GM19025 (cell line): ENCODE data around the gene DGCR8.

Experiments used
- ATAC-seq: cut with Tn5 transposase; IDR thresholded peaks from one replicate; pipeline ENCODE4 v1.9.1; 2021; ENCODE audit warnings: mild to moderate bottlenecking, low read depth, moderate library complexity; ENCODE audit not compliant: unreplicated experiment

DGCR8 gene

DNA sequence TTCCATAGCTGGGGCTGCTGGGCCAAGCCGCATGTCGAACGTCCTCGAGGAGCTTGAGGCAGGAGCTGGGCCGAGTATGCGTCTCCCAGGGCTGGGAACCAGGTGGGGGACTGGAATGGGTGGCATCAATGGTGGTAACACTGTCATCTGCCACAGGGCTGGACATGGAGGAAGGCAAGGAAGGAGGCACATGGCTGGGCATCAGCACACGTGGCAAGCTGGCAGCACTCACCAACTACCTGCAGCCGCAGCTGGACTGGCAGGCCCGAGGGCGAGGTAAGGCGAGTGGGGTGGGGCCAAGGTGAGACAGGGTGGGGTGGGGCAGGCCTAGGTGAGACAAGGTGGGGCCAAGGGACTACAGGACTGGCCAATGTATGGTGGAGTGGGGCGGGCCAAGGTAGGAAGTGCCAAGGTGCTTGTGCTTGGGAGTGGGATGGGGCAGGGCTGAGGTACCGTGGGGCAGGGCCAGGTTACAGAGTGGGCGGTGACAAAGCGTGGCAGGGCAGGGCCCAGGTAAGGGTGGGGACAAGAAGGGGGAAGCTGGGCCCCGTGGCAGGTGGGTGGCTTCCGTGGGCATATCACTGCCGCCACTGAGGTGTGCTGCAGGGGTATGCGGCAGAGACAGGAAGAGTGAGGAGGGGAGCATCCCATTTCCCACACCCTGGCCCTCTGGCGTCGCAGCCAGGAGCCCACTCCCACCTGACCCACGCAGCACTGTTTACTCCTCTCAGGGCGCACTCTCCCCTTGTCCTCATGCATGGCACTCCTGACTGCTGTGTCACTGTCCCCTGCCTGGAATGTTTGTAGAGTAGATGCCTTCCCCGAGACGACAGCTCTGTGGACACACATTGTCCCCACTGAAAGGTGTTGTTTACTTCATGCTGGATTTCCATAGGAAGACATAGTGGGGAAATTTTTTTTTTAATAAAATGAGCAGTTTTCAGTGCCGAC lies 27.5 kb upstream of the DGCR8 start:
- no peak for ATAC-seq

DNA sequence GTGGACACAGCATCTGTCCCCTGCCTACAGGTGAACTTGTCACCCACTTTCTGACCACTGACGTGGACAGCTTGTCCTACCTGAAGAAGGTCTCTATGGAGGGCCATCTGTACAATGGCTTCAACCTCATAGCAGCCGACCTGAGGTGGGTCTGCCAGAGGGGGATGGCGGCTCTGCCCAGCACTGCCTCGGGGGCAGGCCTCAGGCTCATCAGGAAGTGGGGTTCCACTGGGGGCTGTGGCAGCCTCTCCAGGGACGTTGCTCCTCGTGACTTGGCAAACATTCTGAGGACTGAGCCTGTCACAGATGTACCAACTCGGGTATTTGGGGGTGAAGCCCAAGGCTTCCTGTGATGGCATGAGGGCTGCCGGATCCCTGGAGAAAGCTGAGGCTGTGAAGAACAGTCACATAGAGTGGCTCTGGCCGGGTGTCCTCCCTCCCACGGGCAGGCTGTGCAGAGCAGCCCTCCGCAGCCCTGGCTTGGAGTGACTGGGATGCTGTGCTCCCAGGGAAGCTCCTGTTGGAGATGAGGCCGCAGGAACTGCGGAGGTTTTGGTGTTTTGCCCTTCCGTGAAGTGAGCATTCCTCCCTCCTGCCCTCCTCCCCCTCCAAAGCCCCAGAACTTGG lies 26.5 kb upstream of the DGCR8 start:
- ATAC-seq = no peak

DNA sequence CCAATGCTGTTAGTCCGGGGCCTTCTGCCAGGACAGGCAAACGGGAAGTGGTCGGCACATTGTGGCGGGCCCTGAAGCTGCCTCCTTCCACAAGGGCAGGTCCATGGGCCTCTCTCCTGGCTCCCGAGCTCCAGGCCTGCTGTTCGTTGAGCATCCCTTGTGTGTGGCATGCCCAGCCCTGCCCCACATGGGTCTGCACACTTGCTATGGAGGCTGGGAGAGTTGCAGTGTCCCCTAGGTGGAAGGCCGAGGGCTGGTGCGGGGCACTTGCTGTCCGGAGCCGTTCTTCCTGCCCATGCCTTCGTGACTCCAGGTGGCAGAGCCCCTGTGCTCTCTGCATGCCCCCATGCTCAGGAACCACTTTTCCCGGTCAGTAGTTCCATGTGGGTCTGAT lies 26.0 kb upstream of the DGCR8 start:
- no peak for ATAC-seq

DNA sequence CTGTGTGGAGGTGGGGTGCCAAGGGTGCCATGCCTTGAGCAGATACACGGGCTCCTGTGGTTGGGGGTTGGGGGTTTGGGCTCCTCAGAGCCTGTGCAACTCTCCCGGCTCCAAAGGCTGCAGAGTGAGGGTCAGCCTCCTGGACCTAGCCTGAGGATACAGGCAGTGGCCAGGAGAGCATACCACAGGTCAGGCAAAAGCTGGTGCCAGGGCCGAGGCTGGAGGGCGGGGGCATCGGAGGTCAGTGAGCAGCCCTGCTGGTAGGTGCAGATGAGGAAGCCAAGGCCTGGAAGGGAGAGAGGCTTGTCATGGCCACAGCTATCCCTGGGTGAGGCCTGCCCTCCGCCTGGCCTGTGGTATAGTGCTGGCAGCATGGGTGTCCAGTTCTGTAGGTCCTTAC lies 25.6 kb upstream of the DGCR8 start:
- ATAC-seq = no peak

DNA sequence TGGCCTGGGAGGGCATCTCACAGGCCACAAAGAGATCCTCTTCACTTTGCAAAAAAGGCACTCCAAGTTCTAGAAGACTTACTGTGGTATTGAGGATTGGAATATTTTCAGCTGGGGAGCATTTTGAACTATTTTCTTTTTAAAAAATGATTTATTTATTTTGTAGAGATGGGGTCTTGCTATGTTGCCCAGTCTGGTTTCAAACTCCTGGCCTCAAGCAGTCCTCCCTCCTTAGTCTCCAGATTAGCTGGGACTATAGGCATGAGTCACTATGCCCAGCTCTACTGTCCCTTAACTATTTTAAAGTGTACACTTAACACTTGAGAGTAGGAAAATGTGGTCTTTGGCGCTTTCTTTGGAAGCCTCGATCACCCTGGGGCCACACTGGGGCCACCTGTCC lies 24.9 kb upstream of the DGCR8 start:
- no peak for ATAC-seq

DNA sequence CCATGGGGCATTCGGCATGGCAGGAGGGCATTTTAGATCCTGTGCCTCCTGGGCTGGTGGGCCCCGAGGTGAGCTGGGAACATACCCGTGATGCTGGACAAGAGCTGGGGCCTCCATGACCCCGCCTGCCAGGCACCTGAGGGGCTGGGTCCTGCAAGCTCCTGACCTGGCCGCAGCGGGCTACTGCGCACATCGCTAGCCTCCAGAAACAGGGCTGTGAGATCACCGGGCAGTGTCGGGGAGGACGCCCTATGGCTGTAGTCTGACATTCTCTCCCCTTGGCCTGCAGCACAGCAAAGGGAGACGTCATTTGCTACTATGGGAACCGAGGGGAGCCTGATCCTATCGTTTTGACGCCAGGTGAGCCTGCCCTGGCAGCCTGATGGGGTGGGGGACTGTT lies 24.4 kb upstream of the DGCR8 start:
- no peak for ATAC-seq

DNA sequence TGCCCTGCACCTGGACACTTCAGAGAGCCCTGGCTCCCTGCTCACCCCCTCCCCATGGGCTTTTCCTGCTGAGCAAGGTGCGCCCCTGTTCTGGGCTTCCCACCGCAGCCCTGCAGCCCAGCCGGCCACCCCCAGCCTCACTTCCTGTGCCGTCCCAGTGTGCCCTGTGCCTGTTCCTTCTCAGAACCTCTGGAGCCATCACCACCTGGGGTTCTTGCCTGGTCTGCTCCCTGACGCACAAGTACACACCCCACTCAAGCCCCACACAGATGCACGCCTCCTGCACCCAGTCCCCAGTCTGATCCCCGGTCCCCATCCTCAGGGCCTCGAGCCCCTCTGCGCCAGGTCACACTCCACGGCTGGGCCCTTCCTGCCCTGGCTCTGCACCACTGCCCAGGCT lies 23.9 kb upstream of the DGCR8 start:
- ATAC-seq = no peak

DNA sequence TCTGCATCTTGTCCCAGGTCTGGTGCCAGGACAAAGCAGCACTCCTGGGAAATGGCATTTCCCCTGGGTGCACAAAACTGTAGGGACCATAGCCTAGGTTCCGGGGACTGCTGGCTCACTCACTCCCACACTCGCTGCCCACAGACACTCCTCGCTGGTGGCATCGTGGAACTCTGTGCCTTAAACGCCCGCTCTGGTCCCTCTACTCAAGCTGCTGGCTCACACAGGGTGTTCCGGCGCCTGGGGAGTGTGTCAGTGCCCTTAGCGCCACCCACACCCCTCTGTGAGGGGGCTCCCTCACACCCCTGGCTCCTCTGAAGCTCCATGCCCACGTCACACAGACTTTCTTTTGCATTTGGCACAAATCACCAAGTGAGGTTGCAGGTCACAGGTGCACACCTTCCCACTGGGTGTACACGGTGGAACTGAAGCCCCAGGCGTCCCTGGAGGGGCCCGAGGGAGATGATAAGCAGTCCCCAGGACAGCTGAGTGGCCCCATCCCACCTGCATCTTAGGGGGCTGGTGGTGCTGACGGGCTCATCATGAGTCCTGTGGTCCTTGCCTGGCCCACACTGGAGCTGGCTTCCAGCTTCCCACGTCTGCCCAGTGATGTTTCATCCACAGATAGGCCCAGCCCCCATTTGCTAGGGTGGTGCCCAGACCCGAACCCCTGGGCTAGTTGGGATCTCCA lies 23.2 kb upstream of the DGCR8 start:
- no peak for ATAC-seq

DNA sequence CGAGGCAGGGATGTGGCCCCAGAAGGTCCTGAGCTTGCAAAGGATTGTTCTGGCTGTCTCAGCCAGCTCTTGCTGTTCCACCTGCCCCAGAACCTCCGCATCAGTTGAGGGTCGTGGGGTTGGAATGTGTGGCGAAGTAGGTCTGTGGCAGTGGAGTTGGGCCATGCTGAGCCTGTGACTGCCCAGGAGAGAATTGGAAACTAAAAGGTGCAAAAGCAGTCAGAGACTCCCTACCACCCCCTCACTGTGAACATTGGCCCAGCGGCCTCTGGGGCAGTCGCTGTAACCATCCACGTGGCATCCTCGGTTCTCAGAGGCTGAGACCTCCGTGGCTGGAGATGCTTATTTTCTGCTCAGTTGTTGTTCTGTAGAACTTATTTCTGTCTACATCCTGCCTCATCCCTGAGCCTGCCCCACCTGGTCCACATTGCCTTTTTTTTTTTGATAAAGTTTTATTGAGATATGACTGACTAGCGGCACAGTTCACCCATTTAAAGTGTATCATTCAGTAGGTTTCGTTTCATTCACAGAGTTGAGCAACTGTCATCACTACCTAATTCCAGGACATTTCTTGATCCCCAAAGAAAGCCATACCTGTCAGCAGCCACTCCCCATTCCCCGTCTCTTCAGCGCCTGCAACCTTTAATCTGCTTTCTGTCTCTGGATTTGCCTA lies 22.3 kb upstream of the DGCR8 start:
- no peak for ATAC-seq

DNA sequence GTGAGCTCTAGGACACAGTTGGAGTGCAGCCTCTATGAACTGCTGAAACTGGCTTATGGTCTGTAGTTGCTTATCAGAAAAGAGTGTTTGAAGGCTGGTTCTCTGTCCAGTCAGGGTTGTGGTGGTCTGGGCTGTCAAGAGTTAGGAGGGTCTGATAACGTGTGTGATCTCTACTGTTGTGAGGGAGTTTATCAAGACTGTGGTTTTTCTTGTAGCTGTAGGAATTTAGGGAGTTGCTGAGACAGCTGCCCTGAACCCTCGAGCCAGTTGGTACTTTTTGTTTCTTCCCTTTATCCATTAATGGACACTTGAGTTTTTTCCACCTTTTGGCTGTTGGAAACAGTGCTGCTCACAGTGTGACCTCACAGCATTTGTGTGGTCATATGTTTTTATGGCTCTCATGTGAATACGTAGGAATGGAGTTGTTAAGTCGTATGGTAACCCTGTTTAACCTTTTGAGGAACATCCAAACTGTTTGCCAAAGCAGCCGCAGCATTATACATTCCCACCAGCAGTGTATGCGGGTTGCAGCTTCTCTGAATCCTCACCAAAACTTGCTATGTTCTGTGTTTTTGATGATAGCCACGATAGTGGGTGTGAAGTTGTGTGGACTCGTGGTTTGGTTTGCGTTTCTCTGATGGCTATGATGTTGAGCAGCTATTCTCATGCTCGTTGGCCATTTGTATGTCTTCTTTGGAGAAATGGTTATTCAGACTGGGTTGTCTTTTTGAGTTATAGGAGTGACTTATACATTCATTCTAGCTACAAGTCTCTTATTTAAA lies 20.9 kb upstream of the DGCR8 start:
- ATAC-seq = no peak

DNA sequence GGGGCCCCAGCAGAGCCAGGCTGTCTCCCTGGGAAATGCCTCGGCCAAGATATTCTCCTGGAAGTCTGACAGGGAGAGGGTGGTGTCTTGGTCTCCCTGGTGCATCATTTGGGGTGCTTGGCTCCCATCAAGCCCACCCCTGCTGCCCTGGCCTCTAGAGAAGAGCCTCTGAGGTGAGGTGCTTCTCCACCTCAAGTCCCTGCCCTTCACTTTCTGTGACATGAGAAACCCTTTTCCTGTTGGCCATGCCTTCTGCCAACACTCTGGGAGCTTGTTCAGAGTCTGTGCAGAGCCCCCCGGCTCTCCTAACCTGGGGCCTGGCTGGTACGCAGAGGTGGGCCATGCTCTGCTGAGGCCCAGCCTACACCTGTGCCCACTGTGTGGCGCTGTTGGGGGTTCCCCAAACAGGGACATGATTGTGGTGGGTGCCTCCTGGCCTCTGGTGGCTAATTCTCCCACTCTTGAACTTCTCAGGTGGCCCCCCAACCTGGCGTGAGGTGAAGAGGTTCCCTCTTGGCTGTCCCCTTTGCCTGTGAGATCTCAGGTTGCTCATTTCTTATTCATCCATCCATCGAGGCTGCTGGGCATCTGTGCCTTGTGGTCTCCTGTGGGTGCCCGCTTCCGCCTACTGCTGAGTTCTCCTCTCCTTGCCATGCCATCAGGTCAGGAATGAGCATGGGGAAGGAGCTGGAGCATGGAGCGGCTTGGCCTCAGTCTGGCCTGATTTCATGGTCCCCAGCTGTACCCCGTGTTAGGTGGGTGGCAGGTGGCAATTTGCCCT lies 19.2 kb upstream of the DGCR8 start:
- ATAC-seq = no peak

DNA sequence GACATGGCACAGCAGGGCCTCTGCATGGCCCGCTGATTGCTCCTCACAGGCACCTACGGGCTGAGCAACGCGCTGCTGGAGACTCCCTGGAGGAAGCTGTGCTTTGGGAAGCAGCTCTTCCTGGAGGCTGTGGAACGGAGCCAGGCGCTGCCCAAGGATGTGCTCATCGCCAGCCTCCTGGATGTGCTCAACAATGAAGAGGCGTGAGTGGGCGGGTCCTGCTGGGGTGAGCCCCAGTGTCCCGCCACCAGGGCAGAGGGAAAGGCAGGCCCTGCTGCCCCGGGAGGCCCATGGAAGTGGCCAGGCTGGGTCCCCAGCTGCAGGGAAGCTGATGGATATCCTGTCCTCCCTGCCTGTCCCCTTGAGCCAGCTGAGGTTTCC lies 18.6 kb upstream of the DGCR8 start:
- ATAC-seq = no peak

DNA sequence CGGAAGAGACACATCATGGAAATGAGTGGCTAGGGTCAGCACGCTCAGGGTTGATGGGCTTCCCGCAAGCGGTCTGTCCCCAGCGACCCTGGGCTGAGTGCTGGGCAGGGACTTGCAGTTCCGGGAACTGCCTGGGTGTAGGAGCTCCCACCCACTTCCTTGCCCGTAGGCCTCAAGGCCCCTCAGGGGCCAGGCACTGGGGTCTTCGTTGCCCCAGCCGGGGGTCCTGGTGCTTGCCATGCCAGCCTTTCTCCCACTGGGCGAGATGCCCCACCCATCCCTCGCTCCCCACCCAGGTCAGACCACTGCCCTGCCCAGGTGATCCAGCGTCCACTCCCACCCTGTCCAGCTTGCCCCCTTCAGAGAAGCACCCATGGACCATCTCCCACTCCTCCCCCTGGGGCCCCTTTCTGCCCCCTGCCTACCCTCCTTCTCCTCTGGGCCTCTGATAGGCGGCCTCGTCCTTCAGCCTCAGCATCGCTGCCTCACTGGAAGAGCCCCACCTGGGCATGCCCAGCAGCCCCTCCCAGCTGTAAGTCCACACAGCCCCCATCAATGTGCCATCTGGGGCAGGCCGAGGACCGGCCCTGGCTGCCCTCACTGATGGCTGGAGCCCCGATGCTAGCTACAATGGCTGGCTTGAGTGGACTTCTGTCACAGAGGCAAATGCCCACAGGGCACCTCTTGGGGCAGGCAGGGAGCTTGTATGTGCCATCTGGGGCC lies 17.8 kb upstream of the DGCR8 start:
- no peak for ATAC-seq

DNA sequence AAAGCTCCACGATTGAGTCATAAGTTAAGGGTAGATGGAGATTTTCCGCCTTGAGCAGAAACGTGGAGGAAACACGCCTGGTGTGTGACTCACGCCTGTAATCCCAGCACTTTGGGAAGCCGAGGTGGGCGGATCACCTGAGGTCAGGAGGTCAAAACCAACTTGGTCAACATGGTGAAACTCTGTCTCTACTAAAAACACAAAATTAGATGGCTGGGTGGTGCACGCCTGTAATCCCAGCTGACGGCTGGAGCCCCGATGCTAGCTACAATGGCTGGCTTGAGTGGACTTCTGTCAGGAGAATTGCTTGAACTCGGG lies 17.3 kb upstream of the DGCR8 start:
- no peak for ATAC-seq

DNA sequence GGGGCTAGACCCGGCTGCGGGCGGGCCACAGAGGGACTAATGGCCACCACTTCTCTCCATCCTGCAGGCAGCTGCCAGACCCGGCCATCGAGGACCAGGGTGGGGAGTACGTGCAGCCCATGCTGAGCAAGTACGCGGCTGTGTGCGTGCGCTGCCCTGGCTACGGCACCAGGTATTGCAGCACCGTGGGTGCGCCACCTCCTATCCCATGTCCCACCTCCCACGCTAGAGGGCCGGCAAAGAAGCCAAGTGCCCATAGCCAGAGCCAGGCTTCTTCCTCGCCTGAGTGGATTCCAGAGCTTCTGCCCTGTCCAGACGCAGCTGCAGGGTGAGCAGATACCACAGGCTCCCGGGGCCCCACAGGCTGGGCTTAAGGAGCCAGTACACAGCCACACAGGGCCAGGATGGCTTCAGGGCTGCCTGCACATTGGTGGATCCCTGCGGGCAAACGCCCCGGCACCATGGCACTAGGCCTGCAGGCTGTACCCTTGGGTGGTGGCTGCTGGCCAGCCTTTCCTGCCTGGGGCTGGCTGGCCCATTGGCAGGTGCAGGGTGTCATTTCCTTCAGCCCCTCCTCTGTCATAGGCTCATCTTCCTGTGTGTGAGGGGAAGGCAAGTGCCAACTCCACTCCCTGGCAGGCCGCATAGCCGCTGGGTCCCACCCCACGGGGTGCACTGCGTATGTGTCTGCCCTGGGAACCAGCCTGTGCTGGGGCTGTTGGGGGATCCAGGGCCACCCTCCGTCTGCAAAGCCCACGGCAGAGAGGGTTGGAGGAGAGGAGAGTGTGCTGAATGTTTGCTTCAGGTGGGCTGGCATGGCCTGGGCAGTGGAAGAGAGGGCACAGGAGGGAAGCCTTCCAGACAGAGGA lies 16.5 kb upstream of the DGCR8 start:
- ATAC-seq = no peak

DNA sequence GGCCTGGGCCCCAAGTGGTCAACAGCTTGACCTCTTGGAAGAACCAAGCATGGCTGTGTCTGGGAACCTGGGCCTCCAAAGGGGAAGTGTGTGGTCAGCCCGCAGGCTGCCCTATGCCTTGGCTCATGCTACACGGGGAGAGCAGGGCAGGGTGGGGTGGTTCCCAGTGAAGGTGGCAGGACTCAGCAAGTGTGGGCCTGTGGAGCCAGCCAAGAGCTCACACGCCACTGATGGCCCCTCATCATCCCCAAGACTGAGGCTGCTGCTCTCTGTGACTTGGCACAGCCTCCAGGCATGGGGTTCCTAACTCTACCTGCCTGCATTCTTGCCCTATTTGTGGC lies 15.9 kb upstream of the DGCR8 start:
- no peak for ATAC-seq

DNA sequence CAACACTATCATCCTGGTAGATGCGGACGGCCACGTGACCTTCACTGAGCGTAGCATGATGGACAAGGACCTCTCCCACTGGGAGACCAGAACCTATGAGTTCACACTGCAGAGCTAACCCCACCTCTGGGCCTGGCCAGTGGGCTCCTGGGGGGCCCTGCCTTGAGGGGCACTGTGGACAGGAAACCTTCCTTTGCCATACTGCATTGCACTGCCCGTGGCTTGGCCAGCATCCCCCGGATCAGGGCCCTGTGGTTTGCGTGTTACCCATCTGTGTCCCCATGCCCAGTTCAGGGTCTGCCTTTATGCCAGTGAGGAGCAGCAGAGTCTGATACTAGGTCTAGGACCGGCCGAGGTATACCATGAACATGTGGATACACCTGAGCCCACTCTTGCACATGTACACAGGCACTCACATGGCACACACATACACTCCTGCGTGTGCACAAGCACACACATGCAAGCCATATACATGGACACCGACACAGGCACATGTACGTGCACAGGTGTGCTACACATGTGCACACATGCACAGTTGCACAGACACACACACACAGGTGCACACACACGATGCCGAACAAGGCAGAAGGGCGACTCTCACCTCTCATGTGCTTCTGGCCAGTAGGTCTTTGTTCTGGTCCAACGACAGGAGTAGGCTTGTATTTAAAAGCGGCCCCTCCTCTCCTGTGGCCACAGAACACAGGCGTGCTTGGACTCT lies 15.3 kb upstream of the DGCR8 start:
- no peak for ATAC-seq
